ENCODE results near the gene GAD1.

GAD1 gene

GRCh38 chr2:170887496-170887895 is 70.8 kb downstream of the GAD1 start:
- DNase-seq (ENCODE audit: low read depth) = no peak
- TF ChIP-seq CTCF (IDR thresholded peaks at IDR 0.05; ENCODE audit: insufficient read depth, low read depth, low read length, missing control alignments) = no peak
- no peak overlapping the region for H3K4me3 ChIP-seq (ENCODE audit: low read depth, low read length)

- TF ChIP-seq CTCF (IDR thresholded peaks at IDR 0.05; ENCODE audit: insufficient read depth, low read depth, low read length, missing control alignments) = no peak
- no peak overlapping the region for H3K4me3 ChIP-seq (ENCODE audit: low read depth, low read length)
- no peak for DNase-seq (ENCODE audit: low read depth)
Measured at GRCh38 chr2:170887896-170888295, 71.2 kb downstream of the GAD1 start.

- no peak overlapping the region for H3K4me3 ChIP-seq (ENCODE audit: low read depth, low read length)
- no peak for TF ChIP-seq CTCF (IDR thresholded peaks at IDR 0.05; ENCODE audit: insufficient read depth, low read depth, low read length, missing control alignments)
- DNase-seq (ENCODE audit: low read depth) = no peak
Measured at GRCh38 chr2:170891893-170892292, 75.2 kb downstream of the GAD1 start.

- DNase-seq (ENCODE audit: low read depth) = no peak
- no peak overlapping the region for H3K4me3 ChIP-seq (ENCODE audit: low read depth, low read length)
- no peak for TF ChIP-seq CTCF (IDR thresholded peaks at IDR 0.05; ENCODE audit: insufficient read depth, low read depth, low read length, missing control alignments)
Measured at GRCh38 chr2:170892391-170892951, 75.8 kb downstream of the GAD1 start.

GRCh38 chr2:170895023-170895757 is 78.5 kb downstream of the GAD1 start:
- H3K4me3 ChIP-seq (ENCODE audit: low read depth, low read length) = no peak overlapping the region
- no peak for TF ChIP-seq CTCF (IDR thresholded peaks at IDR 0.05; ENCODE audit: insufficient read depth, low read depth, low read length, missing control alignments)
- DNase-seq (ENCODE audit: low read depth) = no peak

- TF ChIP-seq CTCF (IDR thresholded peaks at IDR 0.05; ENCODE audit: insufficient read depth, low read depth, low read length, missing control alignments) = no peak
- no peak for DNase-seq (ENCODE audit: low read depth)
- no peak overlapping the region for H3K4me3 ChIP-seq (ENCODE audit: low read depth, low read length)
Measured at GRCh38 chr2:170896622-170897021, 79.9 kb downstream of the GAD1 start.

- H3K4me3 ChIP-seq (ENCODE audit: low read depth, low read length) = no peak overlapping the region
- no peak for DNase-seq (ENCODE audit: low read depth)
- TF ChIP-seq CTCF (IDR thresholded peaks at IDR 0.05; ENCODE audit: insufficient read depth, low read depth, low read length, missing control alignments) = no peak
Measured at GRCh38 chr2:170897108-170897507, 80.4 kb downstream of the GAD1 start.
